Stimulated activated CD4-positive, alpha-beta T cell treated with anti-CD3 and anti-CD28 coated beads, TNF-alpha, amount 100 ng/mL, for 1 hour (primary cell): ENCODE measurements around the gene CEMP1.

Experiments used
- DNase-seq, 3 donors: peaks; one replicate each; pipeline ENCODE4 v3.0.0-alpha.2; 2020; ENCODE audit warnings: low read depth in 3 of 3, low spot score in 1 of 3

The CEMP1 gene

GRCh38 chr16:2486645-2487516, 44.3 kb downstream of the CEMP1 start:
- peak; percentile 59 to 74 (median 63) for DNase-seq

- DNase-seq = no peak
Measured at GRCh38 chr16:2485811-2486507, 45.2 kb downstream of the CEMP1 start.

- no peak for DNase-seq
Measured at GRCh38 chr16:2484898-2485508, 46.2 kb downstream of the CEMP1 start.

DNA sequence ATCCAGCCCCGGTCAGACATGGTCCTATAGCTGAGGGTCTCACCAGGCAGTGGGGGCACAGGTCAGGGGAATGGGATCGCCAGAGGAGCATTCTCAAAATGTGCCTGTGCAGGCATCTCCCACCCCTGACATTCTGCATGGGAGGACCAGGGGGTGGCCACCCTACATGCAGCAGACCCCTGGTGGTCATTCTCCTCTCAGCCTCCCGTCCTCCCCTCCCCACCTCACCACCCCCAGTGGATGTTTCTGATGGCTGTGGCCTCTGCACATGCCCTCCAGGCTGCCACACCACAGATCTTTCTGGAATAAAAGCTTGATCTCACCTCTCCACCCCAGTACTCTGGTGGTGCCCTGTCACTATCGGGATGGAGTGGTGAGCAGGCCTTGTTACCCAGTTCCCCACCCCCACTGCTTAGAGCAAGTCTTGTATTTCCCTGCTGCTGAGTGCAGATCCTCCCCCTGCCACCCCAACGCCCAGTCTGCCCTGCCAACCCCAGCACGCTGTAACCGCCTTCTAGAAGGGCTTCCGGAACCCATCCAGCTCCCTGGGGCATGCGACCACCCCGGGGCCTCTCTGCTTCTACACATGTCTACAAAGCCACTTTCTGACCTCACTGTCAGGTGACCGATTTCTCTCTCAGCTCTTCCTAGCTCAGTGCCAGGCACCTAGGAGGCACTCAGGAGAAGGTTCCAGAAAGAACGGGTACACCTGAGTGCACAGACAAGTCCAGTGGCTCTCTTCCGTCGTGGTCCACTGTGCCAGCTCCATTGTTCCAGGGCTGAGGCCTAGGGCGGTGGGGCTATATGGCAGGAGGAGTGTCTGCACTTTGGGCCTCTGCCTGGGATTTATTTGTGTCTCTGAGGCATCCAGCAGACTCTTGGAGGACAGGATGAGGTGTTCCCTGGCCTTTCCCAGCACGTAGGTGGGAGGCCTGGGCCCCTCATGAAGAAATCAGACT, 47.0 kb downstream of the CEMP1 start:
- DNase-seq = no peak

DNA sequence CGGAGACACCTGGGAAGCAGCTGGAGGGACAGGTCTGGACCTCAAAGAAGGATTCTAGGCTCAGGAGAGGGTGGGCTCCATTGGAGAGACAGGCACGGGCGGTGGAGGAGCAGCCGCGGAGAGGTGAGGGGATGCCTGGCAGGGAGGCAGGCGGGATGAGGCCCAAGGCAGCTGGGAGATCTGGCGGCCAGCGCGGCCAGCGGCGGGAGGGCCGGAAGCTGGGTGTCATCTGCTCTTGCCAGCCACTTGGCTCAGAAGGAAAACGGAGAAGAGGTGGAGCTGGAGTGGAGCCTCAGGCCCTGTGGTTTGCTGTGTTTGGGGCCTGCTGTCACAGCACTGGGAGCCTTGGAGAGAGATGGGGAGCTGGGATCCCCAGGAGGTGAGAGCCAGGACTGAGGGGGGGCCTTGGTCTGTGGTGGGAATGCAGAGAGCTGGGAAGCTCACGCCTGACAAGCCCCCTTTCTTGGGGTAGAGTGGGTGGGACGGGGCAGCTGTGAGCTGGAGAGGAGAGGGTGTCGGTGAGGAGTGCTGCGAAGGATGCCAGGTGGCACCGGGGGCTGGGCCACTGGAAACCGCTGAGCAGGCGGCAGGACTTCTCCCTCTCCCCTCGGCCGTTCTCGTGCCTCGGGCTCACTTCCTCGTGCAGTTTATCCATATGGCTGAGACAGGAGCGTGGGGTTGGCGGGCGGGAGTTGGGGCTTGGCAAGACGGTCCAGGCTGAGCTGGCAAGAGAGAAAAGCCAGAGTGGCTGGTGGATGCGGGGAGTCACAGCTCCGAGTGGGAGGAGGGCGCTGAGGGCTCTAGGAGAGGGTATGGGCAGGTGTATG, 48.3 kb downstream of the CEMP1 start:
- no peak for DNase-seq

GRCh38 chr16:2482249-2482648, 49.0 kb downstream of the CEMP1 start:
- DNase-seq = no peak

GRCh38 chr16:2481676-2482075, 49.5 kb downstream of the CEMP1 start:
- no peak for DNase-seq

DNA sequence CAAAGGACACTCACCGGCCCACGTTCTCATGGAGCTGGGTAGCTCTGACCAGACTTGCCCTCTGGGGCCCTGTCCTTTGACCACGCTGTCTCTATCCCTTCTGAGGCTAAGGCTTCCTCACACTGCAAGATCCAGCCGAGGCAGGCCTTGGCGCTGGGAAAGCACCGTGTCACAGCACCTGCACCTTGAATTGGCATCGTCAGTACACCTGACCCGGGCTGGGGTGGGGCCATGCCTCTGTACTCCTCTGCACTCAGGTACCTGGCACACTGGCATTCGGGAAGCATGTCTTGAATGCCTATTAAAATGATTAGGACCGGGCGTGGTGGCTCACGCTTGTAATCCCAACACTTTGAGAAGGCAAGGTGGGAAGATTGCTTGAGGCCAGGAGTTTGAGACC, 50.3 kb downstream of the CEMP1 start:
- no peak for DNase-seq
